Vagina (tissue), 2 donors: ENCODE data around the gene POLA2.

Experiments
- CTCF ChIP-seq, 3 experiments: fragments of 450-650 bp in 2 of 3; fragments of 200-600 bp in 1 of 3; sonication (generic) in 1 of 3; IDR thresholded peaks; one replicate each; pipeline ENCODE4 v1.5.1; 2017 to 2019; ENCODE audit warnings: antibody characterized with exemption in 3 of 3, mild to moderate bottlenecking in 2 of 3, moderate library complexity in 2 of 3
- POLR2A ChIP-seq, 2 donors: fragments of 450-650 bp; IDR thresholded peaks; one replicate each; pipeline ENCODE4 v1.6.1; 2017; ENCODE audit warnings: antibody characterized with exemption in 2 of 2, mild to moderate bottlenecking in 2 of 2, moderate library complexity in 2 of 2
- POLR2AphosphoS5 ChIP-seq, 2 donors: sonication (generic); formaldehyde crosslinking; IDR thresholded peaks; one replicate each; pipeline ENCODE4 v1.9.0; 2017; ENCODE audit warnings: antibody characterized with exemption in 2 of 2, mild to moderate bottlenecking in 2 of 2, low read depth in 1 of 2; ENCODE audit not compliant: insufficient read depth in 1 of 2

- TF ChIP-seq POLR2AphosphoS5 (IDR thresholded peaks at IDR 0.05; ENCODE audit: insufficient read depth in 1 of 2, low read depth in 1 of 2) (no peak), CTCF (IDR thresholded peaks at IDR 0.05) (no peak), POLR2A (IDR thresholded peaks at IDR 0.05) (no peak)
Observed at GRCh38 chr11:65216830-65217229, 44.9 kb upstream of the POLA2 start.
